ENCODE results near the gene BUB1.
"Not testable (repeated sequence)": the region's sequence is repeated elsewhere in the genome, so short reads cannot be mapped to it uniquely, and the experiment has no call there.

Gene BUB1

DNA sequence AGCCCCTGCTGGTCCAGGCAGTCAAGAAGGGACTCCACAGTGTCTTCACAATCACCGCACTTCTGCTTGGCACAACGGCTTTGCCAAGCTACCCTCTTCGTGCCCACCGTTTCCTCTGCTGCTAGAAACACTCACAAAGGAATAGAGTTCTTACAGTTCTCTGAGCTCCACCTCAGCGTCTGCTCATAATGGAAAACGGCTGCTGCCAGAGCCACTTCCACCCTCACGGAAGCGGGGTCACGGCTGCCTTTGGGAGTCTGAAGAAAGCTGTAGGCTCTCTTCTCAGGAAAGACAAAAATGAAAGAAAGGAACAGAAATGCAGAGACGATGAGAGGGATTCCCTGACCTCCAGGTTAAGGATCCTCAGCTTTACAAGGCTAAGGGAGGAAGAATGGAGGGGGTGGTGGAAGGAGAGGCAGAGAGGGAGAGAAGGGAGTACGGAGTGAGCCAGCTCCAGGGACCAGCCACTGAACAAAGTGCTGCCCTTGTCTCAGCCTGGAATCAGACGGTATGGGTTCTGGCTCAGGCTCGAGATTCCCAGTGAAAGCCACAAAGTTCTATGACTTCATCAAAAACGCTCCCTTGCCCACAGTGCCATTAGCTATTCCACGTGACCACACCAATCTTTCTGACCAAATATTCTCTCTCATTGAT, 88.1 kb downstream of the BUB1 start:
- not testable (repeated sequence) for DNase-seq

DNA sequence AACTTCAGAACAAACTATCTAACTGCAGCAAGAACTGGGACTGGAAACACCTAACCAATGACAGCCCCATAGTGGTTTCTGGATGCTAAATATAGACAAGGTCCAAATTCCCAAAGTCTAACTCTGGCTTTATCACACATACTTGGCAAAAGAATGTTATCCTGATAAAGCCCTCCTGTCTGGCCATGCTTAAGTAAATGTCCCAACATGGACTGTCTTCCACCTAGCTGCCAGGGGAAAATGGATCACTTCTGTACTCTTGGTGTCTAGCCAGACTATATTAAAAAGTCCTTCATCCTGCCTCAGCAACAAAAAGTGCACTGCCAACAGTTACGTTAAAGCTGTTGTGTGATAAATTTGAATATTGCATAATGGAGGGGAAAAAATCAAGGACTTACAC, 89.3 kb downstream of the BUB1 start:
- DNase-seq, result not testable (repeated sequence)

All from NCI-H526 treated with DMSO at 0.1 percent for 48 hours (cell line).